ENCODE results near the gene WDR44. TPM values are rescaled to one million over a fixed set of nuclear protein-coding genes. Genes with fewer than 3 reads are reported as not detected.
"Not testable (repeated sequence)": the region's sequence is repeated elsewhere in the genome, so short reads cannot be mapped to it uniquely, and the experiment has no call there.

Gene WDR44, protein sequence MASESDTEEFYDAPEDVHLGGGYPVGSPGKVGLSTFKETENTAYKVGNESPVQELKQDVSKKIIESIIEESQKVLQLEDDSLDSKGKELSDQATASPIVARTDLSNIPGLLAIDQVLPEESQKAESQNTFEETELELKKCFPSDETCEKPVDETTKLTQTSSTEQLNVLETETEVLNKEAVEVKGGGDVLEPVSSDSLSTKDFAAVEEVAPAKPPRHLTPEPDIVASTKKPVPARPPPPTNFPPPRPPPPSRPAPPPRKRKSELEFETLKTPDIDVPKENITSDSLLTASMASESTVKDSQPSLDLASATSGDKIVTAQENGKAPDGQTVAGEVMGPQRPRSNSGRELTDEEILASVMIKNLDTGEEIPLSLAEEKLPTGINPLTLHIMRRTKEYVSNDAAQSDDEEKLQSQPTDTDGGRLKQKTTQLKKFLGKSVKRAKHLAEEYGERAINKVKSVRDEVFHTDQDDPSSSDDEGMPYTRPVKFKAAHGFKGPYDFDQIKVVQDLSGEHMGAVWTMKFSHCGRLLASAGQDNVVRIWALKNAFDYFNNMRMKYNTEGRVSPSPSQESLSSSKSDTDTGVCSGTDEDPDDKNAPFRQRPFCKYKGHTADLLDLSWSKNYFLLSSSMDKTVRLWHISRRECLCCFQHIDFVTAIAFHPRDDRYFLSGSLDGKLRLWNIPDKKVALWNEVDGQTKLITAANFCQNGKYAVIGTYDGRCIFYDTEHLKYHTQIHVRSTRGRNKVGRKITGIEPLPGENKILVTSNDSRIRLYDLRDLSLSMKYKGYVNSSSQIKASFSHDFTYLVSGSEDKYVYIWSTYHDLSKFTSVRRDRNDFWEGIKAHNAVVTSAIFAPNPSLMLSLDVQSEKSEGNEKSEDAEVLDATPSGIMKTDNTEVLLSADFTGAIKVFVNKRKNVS
- total RNA-seq, result 21.0 and 21.8 TPM in 2 replicates

DNA sequence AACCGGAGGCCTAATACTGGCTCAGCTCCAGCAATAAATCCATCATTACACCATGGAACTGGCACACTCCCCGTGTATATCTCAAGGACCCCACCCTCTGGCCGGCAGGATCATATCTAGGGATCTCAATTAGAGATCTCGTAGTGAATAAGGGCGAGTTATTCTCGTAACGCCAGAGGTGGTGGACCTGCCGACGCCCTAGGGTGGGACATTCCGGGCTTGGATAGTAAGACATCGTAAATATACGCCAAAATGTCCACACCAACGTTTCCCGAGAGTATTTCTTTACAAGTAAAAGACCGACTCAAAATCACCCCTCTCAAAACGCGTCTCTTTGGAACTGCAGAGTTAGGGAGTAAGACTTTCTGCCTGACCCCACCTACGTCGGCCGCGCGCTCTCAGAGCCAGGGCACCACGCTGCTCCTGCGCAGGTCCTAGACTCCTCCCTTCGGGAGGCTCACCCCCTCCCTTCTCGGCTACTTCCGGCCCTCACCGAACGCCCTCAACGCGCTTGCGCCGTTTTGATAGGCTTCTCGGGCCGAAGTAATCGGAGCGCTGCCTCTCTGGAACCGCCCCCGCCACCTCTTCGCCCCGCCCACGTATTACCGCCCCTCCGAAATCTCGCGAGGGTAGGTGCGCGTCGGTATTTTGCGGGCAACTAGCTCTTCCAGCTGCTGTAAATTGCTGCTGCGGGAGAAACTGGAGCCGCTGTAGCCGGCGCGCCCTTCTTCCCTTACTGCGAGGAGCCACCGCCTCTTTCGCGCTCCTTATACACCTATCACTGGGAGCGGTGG lies at the start of gene WDR44:
TSS of gene WDR44 (plus strand) at position 643 of the 794 bp plus-strand sequence. CDS start 398 bp downstream, outside the sequence.
- Histone ChIP-seq H3K27me3 (ENCODE audit: insufficient read depth, low read length) (no peaks in the 10 kb centered on the region), H3K4me3 (ENCODE audit: insufficient read depth, low read length) (peak within 1 kb of the TSS; percentile 83), H3K36me3 (ENCODE audit: insufficient read depth, low read length) (no peaks in the 10 kb centered on the region), H3K79me2 (ENCODE audit: insufficient read depth, low read length) (peaks cover 35% of the 10 kb centered on the region), H4K20me1 (ENCODE audit: insufficient read depth, low read length) (peaks cover 11% of the 10 kb centered on the region), H2AFZ (ENCODE audit: low read length) (peak within 1 kb of the TSS; percentile 78), H3K9me3 (ENCODE audit: low read depth, low read length) (no peaks in the 10 kb centered on the region), H3K4me1 (ENCODE audit: insufficient read depth, low read length) (peaks cover 12% of the 10 kb centered on the region), H3K4me2 (ENCODE audit: insufficient read depth, low read length) (peak within 1 kb of the TSS; percentile 84), H3K27ac (ENCODE audit: low read depth, low read length) (peak within 1 kb of the TSS; percentile 79)
- DNase-seq (ENCODE audit: insufficient read length, low spot score, missing footprints), result peak; percentile 90
- TF ChIP-seq, protein P1, sequence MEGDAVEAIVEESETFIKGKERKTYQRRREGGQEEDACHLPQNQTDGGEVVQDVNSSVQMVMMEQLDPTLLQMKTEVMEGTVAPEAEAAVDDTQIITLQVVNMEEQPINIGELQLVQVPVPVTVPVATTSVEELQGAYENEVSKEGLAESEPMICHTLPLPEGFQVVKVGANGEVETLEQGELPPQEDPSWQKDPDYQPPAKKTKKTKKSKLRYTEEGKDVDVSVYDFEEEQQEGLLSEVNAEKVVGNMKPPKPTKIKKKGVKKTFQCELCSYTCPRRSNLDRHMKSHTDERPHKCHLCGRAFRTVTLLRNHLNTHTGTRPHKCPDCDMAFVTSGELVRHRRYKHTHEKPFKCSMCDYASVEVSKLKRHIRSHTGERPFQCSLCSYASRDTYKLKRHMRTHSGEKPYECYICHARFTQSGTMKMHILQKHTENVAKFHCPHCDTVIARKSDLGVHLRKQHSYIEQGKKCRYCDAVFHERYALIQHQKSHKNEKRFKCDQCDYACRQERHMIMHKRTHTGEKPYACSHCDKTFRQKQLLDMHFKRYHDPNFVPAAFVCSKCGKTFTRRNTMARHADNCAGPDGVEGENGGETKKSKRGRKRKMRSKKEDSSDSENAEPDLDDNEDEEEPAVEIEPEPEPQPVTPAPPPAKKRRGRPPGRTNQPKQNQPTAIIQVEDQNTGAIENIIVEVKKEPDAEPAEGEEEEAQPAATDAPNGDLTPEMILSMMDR (IDR thresholded peaks at IDR 0.05; ENCODE audit: extremely low read depth, low read depth, low read length), result no peak

DNA sequence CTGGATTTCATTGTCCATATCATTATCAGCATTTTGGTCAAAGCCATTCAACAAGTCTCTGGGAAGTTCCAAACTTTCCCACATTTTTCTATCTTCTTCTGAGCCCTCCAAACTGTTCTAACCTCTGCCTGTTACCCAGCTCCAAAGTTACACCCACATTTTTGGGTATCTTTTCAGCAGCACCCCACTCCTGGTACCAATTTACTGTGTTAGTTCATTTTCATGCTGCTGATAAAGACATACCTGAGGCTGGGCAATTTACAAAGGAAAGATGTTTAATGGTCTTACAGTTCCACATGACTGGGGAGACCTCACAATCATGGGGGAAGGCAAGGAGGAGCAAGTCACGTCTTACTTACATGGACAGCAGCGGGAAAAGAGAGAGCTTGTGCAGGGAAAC lies 40.1 kb upstream of the WDR44 start:
- DNase-seq (ENCODE audit: insufficient read length, low spot score, missing footprints); H4K20me1 ChIP-seq (ENCODE audit: insufficient read depth, low read length); H3K4me1 ChIP-seq (ENCODE audit: insufficient read depth, low read length); H3K4me2 ChIP-seq (ENCODE audit: insufficient read depth, low read length); H3K27me3 ChIP-seq (ENCODE audit: insufficient read depth, low read length); H3K4me3 ChIP-seq (ENCODE audit: insufficient read depth, low read length); H3K36me3 ChIP-seq (ENCODE audit: insufficient read depth, low read length); H3K27ac ChIP-seq (ENCODE audit: low read depth, low read length); H2AFZ ChIP-seq (ENCODE audit: low read length); H3K79me2 ChIP-seq (ENCODE audit: insufficient read depth, low read length); H3K9me3 ChIP-seq (ENCODE audit: low read depth, low read length): not testable (repeated sequence)

DNA sequence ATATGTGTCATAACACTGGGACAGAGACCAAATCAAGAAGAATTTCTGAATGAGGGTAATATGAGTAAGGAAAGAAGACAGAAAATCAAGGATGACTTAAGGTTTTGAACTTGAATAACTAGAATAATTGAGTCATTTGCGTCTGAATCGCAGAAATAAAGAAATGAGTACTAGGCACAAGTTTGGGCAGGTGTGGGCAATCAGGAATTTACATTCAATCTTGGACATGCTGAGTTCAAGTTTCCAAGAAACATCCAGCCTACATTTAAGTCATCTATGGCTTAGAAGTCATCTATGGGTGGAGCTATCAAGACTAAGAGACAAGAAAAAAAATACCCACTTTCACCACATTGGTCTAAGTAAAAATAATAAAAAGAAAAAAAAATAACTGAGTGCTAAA lies 30.4 kb upstream of the WDR44 start:
- H2AFZ ChIP-seq (ENCODE audit: low read length), result no peak overlapping the region
- no peaks in the 10 kb centered on the region for H3K79me2 ChIP-seq (ENCODE audit: insufficient read depth, low read length)
- H3K27ac ChIP-seq (ENCODE audit: low read depth, low read length), result no peak overlapping the region
- no peaks in the 10 kb centered on the region for H4K20me1 ChIP-seq (ENCODE audit: insufficient read depth, low read length)
- no peaks in the 10 kb centered on the region for H3K9me3 ChIP-seq (ENCODE audit: low read depth, low read length)
- DNase-seq (ENCODE audit: insufficient read length, low spot score, missing footprints), result no peak
- no peaks in the 10 kb centered on the region for H3K27me3 ChIP-seq (ENCODE audit: insufficient read depth, low read length)
- H3K4me3 ChIP-seq (ENCODE audit: insufficient read depth, low read length), result no peak overlapping the region
- TF ChIP-seq, protein P1 (IDR thresholded peaks at IDR 0.05; ENCODE audit: extremely low read depth, low read depth, low read length), result no peak
- no peaks in the 10 kb centered on the region for H3K4me1 ChIP-seq (ENCODE audit: insufficient read depth, low read length)
- H3K4me2 ChIP-seq (ENCODE audit: insufficient read depth, low read length), result no peak overlapping the region
- H3K36me3 ChIP-seq (ENCODE audit: insufficient read depth, low read length), result no peaks in the 10 kb centered on the region

DNA sequence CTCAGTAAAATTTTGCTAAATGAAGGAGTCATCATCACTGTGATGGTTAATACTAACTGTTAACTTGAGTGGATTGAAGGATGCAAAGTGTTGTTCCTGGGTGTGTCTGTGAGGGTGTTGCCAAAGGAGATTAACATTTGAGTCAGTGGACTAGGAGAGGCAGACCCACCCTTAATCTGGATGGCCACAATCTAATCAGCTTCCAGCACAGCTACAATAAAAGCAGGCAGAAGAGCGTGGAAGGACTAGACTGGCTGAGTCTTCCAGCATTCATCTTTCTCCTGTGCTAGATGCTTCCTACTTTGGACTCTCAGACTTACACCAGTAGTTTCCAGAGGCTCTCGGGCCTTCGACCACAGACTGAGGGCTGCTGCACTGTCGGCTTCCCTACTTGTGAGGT lies 21.3 kb upstream of the WDR44 start:
- Histone ChIP-seq H3K4me1 (ENCODE audit: insufficient read depth, low read length) (no peaks in the 10 kb centered on the region), H3K36me3 (ENCODE audit: insufficient read depth, low read length) (no peaks in the 10 kb centered on the region), H3K79me2 (ENCODE audit: insufficient read depth, low read length) (no peaks in the 10 kb centered on the region), H3K9me3 (ENCODE audit: low read depth, low read length) (no peaks in the 10 kb centered on the region), H3K4me3 (ENCODE audit: insufficient read depth, low read length) (no peak overlapping the region), H3K4me2 (ENCODE audit: insufficient read depth, low read length) (no peak overlapping the region), H2AFZ (ENCODE audit: low read length) (no peak overlapping the region), H3K27ac (ENCODE audit: low read depth, low read length) (no peak overlapping the region), H3K27me3 (ENCODE audit: insufficient read depth, low read length) (no peaks in the 10 kb centered on the region), H4K20me1 (ENCODE audit: insufficient read depth, low read length) (no peaks in the 10 kb centered on the region)
- TF ChIP-seq, protein P1 (IDR thresholded peaks at IDR 0.05; ENCODE audit: extremely low read depth, low read depth, low read length), result no peak
- DNase-seq (ENCODE audit: insufficient read length, low spot score, missing footprints), result no peak
